ENCODE measurements around the gene CDH23.

DNA sequence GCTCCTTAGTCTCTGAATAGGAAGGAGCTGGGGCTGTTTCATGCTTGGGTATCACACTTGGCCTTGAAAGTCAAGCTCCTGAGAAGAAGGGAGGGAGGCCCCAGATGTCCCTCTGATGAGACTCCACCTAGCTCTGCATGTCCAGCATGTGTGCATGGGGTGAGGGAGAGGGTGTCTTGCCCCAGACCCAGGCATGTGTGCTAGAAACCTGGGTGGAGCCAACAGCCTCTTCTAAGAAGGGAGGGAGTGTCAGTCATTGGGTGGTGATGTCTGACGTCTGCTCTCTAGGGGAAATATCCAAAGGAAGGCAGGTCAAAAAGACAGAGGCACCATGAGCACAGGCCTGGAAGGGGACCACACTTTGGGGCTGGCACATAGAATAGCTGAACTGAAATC, 159.0 kb downstream of the CDH23 start:
- TF ChIP-seq, protein P1, sequence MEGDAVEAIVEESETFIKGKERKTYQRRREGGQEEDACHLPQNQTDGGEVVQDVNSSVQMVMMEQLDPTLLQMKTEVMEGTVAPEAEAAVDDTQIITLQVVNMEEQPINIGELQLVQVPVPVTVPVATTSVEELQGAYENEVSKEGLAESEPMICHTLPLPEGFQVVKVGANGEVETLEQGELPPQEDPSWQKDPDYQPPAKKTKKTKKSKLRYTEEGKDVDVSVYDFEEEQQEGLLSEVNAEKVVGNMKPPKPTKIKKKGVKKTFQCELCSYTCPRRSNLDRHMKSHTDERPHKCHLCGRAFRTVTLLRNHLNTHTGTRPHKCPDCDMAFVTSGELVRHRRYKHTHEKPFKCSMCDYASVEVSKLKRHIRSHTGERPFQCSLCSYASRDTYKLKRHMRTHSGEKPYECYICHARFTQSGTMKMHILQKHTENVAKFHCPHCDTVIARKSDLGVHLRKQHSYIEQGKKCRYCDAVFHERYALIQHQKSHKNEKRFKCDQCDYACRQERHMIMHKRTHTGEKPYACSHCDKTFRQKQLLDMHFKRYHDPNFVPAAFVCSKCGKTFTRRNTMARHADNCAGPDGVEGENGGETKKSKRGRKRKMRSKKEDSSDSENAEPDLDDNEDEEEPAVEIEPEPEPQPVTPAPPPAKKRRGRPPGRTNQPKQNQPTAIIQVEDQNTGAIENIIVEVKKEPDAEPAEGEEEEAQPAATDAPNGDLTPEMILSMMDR (conservative IDR thresholded peaks at IDR 0.05), result no peak
- no peak for TF ChIP-seq EZH2 (IDR thresholded peaks at IDR 0.05; ENCODE audit: low read depth)
